Right lobe of liver (tissue), 6 donors: ENCODE measurements around the gene MYOF. TPM values are rescaled to one million over a fixed set of nuclear protein-coding genes. Genes with fewer than 3 reads are reported as not detected.

Experiments used
- ATAC-seq, 4 donors: fragments of 200-7000 bp; cut with Tn5 transposase; one replicate each; pipeline ENCODE4 v1.9.1; 2020; ENCODE audit warnings: mild to moderate bottlenecking in 4 of 4, moderate library complexity in 4 of 4
- DNase-seq, 3 donors: peaks; one replicate each; pipeline ENCODE4 v3.0.0-alpha.2; 2020
- H3K27ac ChIP-seq, 3 donors: fragments of 200-600 bp; one replicate each; pipeline ENCODE4 v1.8.0; 2022
- H3K27me3 ChIP-seq, 2 donors: fragments of 200-600 bp; one replicate each; pipeline ENCODE4 v1.8.0; 2022
- H3K36me3 ChIP-seq, 4 donors: fragments of 200-600 bp; sonication (generic) in 1 of 4; one replicate each; pipeline versions ENCODE4 v1.5.1 to v1.8.0; 2017 to 2022; ENCODE audit warnings: control low read depth in 1 of 4
- H3K4me1 ChIP-seq, 4 donors: fragments of 200-600 bp; sonication (generic) in 1 of 4; one replicate each; pipeline versions ENCODE4 v1.5.1 to v1.8.0; 2017 to 2022; ENCODE audit warnings: control low read depth in 1 of 4
- H3K4me3 ChIP-seq, 3 donors: fragments of 200-600 bp; one replicate each; pipeline ENCODE4 v1.8.0; 2022
- H3K9me3 ChIP-seq, 4 donors: fragments of 200-600 bp; sonication (generic) in 1 of 4; one replicate each; pipeline versions ENCODE4 v1.5.1 to v1.8.0; 2017 to 2022; ENCODE audit warnings: control low read depth in 1 of 4
- POLR2A ChIP-seq: fragments of 450-650 bp; IDR thresholded peaks from one replicate; pipeline ENCODE4 v1.6.1; 2017; ENCODE audit warnings: antibody characterized with exemption, mild to moderate bottlenecking
- WGBS: methylation state at CpG from one replicate; pipeline ENCODE4 v1.1.6; 2018; ENCODE audit warnings: low coverage, low lambda C conversion rate; ENCODE audit not compliant: insufficient coverage; ENCODE audit errors: missing lambda C conversion rate; 5-methylcytosine and 5-hydroxymethylcytosine counted together
- intact Hi-C, 2 donors: fragments of 100-400 bp; cut with DNase I; formaldehyde crosslinking; loops; one replicate each; pipeline versions ENCODE4 v1.11.2 to v1.14.1; 2022
- long read RNA-seq: library from polyadenylated mRNA; unstranded; transcript quantifications from one replicate; pipeline ENCODE4 v2.0.0, GENCODE V29; 2019
- total RNA-seq, 6 experiments: library from RNA; depleted of rRNA in 2 of 6; stranded (reverse); fragments of >200 nt in 2 of 6; fragmentation: NEBNext Ultra II Directional in 3 of 6; extraction: Animal tissue kit (Norgen Biotek cat#: 25700) in 3 of 6; gene quantifications; one replicate each; pipeline versions ENCODE4 v1.1.0 to v1.2.4, GENCODE V29; 2016 to 2023
- TF ChIP-seq, protein P1 (sequence below), 4 donors: fragments of 200-600 bp in 3 of 4; fragments of 450-650 bp in 1 of 4; IDR thresholded peaks; one replicate each; pipeline versions ENCODE4 v1.5.1 to v1.8.0; 2016 to 2022; ENCODE audit warnings: antibody characterized with exemption in 4 of 4, mild to moderate bottlenecking in 2 of 4
- donor health status: DM: no; HTN: yes; CAD: no.
- donor health status: DM: no; HTN: no; CAD: no.
- donor health status: DM: no; HTN: no; CAD: no.
- donor health status: DM: no; HTN: yes; CAD: no.
- donor health status: DM: no; HTN: yes; CAD: no.

MYOF gene, protein sequence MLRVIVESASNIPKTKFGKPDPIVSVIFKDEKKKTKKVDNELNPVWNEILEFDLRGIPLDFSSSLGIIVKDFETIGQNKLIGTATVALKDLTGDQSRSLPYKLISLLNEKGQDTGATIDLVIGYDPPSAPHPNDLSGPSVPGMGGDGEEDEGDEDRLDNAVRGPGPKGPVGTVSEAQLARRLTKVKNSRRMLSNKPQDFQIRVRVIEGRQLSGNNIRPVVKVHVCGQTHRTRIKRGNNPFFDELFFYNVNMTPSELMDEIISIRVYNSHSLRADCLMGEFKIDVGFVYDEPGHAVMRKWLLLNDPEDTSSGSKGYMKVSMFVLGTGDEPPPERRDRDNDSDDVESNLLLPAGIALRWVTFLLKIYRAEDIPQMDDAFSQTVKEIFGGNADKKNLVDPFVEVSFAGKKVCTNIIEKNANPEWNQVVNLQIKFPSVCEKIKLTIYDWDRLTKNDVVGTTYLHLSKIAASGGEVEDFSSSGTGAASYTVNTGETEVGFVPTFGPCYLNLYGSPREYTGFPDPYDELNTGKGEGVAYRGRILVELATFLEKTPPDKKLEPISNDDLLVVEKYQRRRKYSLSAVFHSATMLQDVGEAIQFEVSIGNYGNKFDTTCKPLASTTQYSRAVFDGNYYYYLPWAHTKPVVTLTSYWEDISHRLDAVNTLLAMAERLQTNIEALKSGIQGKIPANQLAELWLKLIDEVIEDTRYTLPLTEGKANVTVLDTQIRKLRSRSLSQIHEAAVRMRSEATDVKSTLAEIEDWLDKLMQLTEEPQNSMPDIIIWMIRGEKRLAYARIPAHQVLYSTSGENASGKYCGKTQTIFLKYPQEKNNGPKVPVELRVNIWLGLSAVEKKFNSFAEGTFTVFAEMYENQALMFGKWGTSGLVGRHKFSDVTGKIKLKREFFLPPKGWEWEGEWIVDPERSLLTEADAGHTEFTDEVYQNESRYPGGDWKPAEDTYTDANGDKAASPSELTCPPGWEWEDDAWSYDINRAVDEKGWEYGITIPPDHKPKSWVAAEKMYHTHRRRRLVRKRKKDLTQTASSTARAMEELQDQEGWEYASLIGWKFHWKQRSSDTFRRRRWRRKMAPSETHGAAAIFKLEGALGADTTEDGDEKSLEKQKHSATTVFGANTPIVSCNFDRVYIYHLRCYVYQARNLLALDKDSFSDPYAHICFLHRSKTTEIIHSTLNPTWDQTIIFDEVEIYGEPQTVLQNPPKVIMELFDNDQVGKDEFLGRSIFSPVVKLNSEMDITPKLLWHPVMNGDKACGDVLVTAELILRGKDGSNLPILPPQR (N-terminal part only)
- total RNA-seq, result 10 to 100 TPM in 1 of 6 experiments, 1 to 10 TPM in 5; 1.9 to 14.6 (median 3.2) TPM
- long read RNA-seq, partial matches to known transcripts, result 1 of 1 reads
- long read RNA-seq, other reads (novel, unspliced or antisense), result 0 of 1 reads

DNA sequence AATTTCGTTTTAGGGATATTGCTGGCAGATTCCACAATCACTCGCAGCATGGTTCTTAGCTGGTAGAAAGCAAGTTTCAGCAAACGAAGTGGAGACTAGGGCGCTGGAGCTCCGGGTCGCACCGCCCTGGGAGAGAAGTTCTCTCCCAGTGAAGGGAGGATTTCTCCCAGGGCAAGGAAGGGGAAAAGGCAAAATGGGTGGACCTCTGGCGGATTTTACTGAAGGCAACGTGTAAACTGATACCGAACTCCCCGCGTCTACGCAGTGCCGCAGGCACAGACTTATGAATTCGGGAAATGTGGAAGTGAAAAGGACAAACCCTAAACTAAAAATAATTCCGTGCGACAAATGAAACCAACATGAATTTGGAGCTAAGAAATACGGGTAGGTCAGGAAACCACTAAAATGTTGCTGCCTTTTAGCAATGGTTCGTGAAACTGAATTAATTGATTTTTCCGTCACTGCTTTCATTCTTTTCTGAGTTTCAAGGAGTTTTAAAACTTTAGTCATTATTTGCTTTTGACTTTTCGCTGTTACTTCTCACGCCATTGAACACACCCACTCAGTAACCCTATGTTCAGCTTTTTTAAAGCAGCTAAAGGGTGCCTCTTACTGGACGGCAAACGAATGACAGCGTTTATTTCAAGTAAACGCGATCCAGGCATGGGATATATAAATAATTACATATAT, at the start of gene MYOF:
Gene MYOF (minus strand): TSS at position 190 of the 690 bp plus-strand sequence. CDS start 140 bp downstream, at position 50.
- peak in 2 of 3 donors; percentile 26 to 55 for DNase-seq

DNA sequence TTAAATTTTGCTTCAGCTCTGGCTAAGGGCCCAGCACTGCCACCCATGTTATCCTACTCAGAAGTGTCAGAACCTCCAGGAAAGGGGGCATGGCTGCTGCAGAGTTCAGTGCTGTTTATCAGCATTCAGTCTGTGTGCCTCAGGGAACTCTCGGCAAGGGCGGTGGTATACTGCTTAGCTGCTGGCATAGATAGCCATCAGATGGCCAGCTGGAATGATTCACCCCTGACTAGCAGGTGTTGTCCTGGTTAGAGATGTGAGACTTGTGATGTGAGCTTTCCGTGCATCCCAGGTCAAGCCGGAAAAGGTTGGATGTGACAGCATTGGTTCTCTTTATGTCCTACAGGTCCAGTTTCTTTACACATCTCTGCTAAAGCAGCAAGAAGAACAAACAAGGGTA, 36.4 kb upstream of the MYOF start:
- no peaks in the 10 kb centered on the region for H3K9me3 ChIP-seq
- H3K27ac ChIP-seq, result no peak overlapping the region
- TF ChIP-seq, protein P1, sequence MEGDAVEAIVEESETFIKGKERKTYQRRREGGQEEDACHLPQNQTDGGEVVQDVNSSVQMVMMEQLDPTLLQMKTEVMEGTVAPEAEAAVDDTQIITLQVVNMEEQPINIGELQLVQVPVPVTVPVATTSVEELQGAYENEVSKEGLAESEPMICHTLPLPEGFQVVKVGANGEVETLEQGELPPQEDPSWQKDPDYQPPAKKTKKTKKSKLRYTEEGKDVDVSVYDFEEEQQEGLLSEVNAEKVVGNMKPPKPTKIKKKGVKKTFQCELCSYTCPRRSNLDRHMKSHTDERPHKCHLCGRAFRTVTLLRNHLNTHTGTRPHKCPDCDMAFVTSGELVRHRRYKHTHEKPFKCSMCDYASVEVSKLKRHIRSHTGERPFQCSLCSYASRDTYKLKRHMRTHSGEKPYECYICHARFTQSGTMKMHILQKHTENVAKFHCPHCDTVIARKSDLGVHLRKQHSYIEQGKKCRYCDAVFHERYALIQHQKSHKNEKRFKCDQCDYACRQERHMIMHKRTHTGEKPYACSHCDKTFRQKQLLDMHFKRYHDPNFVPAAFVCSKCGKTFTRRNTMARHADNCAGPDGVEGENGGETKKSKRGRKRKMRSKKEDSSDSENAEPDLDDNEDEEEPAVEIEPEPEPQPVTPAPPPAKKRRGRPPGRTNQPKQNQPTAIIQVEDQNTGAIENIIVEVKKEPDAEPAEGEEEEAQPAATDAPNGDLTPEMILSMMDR (IDR thresholded peaks at IDR 0.05), result no peak
- TF ChIP-seq POLR2A, result no peak
- H3K4me1 ChIP-seq, result no peaks in the 10 kb centered on the region
- H3K27me3 ChIP-seq, result no peaks in the 10 kb centered on the region
- ATAC-seq, result no peak
- no peak overlapping the region for H3K4me3 ChIP-seq
- intact Hi-C loops, result no loop called here
- 95% methylated on average over 4 of the region's 4 CpGs for WGBS
- no peak for DNase-seq
- H3K36me3 ChIP-seq, result no peaks in the 10 kb centered on the region

More for the DNA sequence above, at the start of gene MYOF:
- Histone ChIP-seq H3K36me3 (no peaks in the 10 kb centered on the region), H3K9me3 (no peaks in the 10 kb centered on the region), H3K4me3 (peak within 1 kb of the TSS; percentile 60 to 69 (median 62)), H3K27ac (peak within 1 kb of the TSS; percentile 48 to 85 (median 66)), H3K4me1 (no peaks in the 10 kb centered on the region), H3K27me3 (no peaks in the 10 kb centered on the region)
- intact Hi-C loops, result loop anchor here (5.0 to 10.0 kb wide), 2 partner anchors 105 to 107 kb away; no protein-coding TSS in a partner anchor
- TF ChIP-seq, protein P1 (IDR thresholded peaks at IDR 0.05), result peak; percentile 56 to 70 (median 62)
- TF ChIP-seq POLR2A, result no peak
- WGBS, result 0% methylated on average over 27 of the region's 27 CpGs
- peak; percentile 92 to 95 (median 94) for ATAC-seq

DNA sequence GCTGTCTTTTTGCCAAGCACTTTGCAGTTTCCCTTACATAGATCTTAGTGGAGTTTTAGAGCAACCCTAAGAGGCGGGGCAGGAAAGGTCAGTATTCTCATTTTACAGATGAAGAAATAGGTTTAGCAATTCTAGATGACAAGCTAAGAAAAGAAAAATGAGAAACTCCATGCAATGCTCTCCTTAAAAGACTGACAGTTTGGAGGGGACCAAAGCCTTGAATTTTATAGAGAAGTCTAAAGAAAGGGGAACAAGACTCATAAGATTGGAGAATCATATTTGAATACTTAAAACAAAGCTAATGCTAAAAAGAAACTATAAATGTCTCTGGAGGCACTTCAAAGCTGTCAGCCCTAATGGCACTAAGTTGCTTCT, 33.9 kb upstream of the MYOF start:
- WGBS, result 75% methylated on average over 1 of the region's 1 CpG
- Histone ChIP-seq H3K4me1 (no peaks in the 10 kb centered on the region), H3K27me3 (no peaks in the 10 kb centered on the region), H3K27ac (no peak overlapping the region), H3K9me3 (no peaks in the 10 kb centered on the region), H3K36me3 (no peaks in the 10 kb centered on the region), H3K4me3 (no peak overlapping the region)
- intact Hi-C loops, result no loop called here
- TF ChIP-seq, protein P1 (IDR thresholded peaks at IDR 0.05), result no peak
- no peak for TF ChIP-seq POLR2A
- DNase-seq, result no peak
- peak in 1 of 4 donors; percentile 33 for ATAC-seq
